ENCODE data around the gene MMP13. TPM values are rescaled to one million over a fixed set of nuclear protein-coding genes. Genes with fewer than 3 reads are reported as not detected.
A peak's percentile ranks its signal among the peaks of the same experiment; 100 is the strongest.
"Not testable (repeated sequence)": the region's sequence is repeated elsewhere in the genome, so short reads cannot be mapped to it uniquely, and the experiment has no call there.

MMP13 gene
- total RNA-seq (2014; rRNA removed) (2.4 and 2.6 TPM in 2 replicates), Bru-seq, nascent RNA (percentile 58 among the genes with signal in this experiment), BruChase-seq, experiment 1, labeled RNA remaining after a 6-hour chase (percentile 63 among the genes with signal in this experiment), BruChase-seq, experiment 2, labeled RNA remaining after a 2-hour chase (percentile 63 among the genes with signal in this experiment)
- long read RNA-seq, transcript MMP13-201 (10 exons, 2,716 nt), result major isoform, 28 of 47 reads
- long read RNA-seq, partial matches to known transcripts, result 9 of 47 reads
- long read RNA-seq, other reads (novel, unspliced or antisense), result 10 of 47 reads

DNA sequence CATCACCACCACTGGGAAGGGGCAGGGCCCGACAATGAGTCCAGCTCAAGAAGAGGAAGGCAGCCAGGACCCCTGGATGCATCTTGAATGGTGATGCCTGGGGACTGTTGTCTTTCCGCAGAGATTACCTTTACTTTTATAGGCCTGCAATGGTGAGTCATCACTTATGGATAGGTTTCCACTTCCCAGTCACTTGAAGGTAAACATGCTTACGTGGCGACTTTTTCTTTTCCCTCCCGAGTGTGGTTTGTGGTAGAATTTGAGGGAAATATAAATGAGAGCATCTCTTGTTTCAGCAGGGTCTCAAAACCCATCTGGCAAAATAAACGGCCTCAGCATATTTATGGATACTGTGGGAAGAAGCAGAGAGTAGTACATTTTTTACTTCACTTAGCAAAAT is at the start of gene MMP13:
Gene MMP13, minus strand, starts transcription at position 109 of the 400 bp plus-strand sequence. Its CDS starts 27 bp downstream, at position 82.
- ATAC-seq, result peak; percentile 80
- peak within 1 kb of the TSS; percentile 31 for H3K27ac ChIP-seq (ENCODE audit: low read length)
- no peak within 1 kb of the TSS for H2AFZ ChIP-seq (ENCODE audit: low read length)
- no peaks in the 10 kb centered on the region for H3K36me3 ChIP-seq (ENCODE audit: low read depth, low read length)
- no peaks in the 10 kb centered on the region for H3K79me2 ChIP-seq (ENCODE audit: low read length)
- POLR2A ChIA-PET (ENCODE audit: unreplicated experiment), result interaction anchor here (0.6 kb wide), 1 partner anchor 8 kb away, joined by 4 read pairs; no protein-coding TSS in a partner anchor
- TF ChIP-seq CTCF (conservative IDR thresholded peaks at IDR 0.05; ENCODE audit: low read depth, low read length) (no peak), EZH2phosphoT487 (IDR thresholded peaks at IDR 0.05; ENCODE audit: borderline replicate concordance, low read length) (no peak)
- no TSS peak for BruUV-seq (replicated peaks)
- H3K9me2 ChIP-seq (replicated peaks; ENCODE audit: low read length), result no peaks in the 10 kb centered on the region
- peak within 1 kb of the TSS; percentile 46 for H3K4me2 ChIP-seq (ENCODE audit: low read length)
- H3K27me3 ChIP-seq (ENCODE audit: low read length), result no peaks in the 10 kb centered on the region
- intact Hi-C loops (cut with micrococcal nuclease), result no loop called here
- no peak within 1 kb of the TSS for H3K4me3 ChIP-seq (ENCODE audit: low read length)
- DNase-seq, result peak; percentile 97
- H3K9me3 ChIP-seq (ENCODE audit: low read length), result no peaks in the 10 kb centered on the region
- peaks cover 39% of the 10 kb centered on the region for H3K4me1 ChIP-seq (ENCODE audit: insufficient read depth, low read length)
- no peaks in the 10 kb centered on the region for H4K20me1 ChIP-seq (ENCODE audit: low read length)
- H3K9ac ChIP-seq (ENCODE audit: low read length), result no peak within 1 kb of the TSS
- CTCF ChIA-PET, result interaction anchor here (0.7 kb wide), 1 partner anchor 15 kb away, joined by 4 read pairs; no protein-coding TSS in a partner anchor
- peaks cover under 1% of the 10 kb centered on the region for H3F3A ChIP-seq (ENCODE audit: low read length, unreplicated experiment)

GRCh38 chr11:103004234-103004633 is 48.7 kb upstream of the MMP13 start:
- H3K79me2 ChIP-seq (ENCODE audit: low read length); H3F3A ChIP-seq (ENCODE audit: low read length, unreplicated experiment); H3K27ac ChIP-seq (ENCODE audit: low read length); BruUV-seq (replicated peaks); ATAC-seq; CTCF ChIA-PET; H3K27me3 ChIP-seq (ENCODE audit: low read length); H2AFZ ChIP-seq (ENCODE audit: low read length); H3K9ac ChIP-seq (ENCODE audit: low read length); H3K4me3 ChIP-seq (ENCODE audit: low read length); intact Hi-C loops (cut with micrococcal nuclease); H3K9me3 ChIP-seq (ENCODE audit: low read length); H4K20me1 ChIP-seq (ENCODE audit: low read length); H3K4me2 ChIP-seq (ENCODE audit: low read length); H3K9me2 ChIP-seq (replicated peaks; ENCODE audit: low read length); H3K36me3 ChIP-seq (ENCODE audit: low read depth, low read length); H3K4me1 ChIP-seq (ENCODE audit: insufficient read depth, low read length); POLR2A ChIA-PET (ENCODE audit: unreplicated experiment); DNase-seq: not testable (repeated sequence)

DNA sequence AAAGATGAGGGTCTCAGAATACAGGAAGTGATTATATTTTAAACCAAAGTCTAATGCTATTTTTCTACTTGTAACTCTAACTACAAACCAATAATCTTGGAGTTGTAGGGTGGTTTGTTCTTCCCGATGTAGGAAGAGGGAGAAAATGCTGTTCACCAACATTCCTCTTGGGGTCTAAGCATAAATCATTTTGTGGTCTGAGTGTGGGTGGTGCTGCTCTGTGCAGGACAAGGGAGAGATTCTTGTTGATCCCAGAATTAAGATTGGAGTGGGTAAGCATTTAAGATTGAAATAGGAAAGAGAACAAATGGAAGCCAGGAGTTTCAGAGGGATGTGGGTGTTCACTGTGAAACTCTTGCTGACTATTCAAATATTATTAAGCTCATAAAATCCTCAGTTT is 38.6 kb upstream of the MMP13 start:
- Histone ChIP-seq H3K9me3 (ENCODE audit: low read length) (no peaks in the 10 kb centered on the region), H3K4me1 (ENCODE audit: insufficient read depth, low read length) (peaks cover 41% of the 10 kb centered on the region), H4K20me1 (ENCODE audit: low read length) (no peaks in the 10 kb centered on the region), H3F3A (ENCODE audit: low read length, unreplicated experiment) (no peaks in the 10 kb centered on the region), H3K4me2 (ENCODE audit: low read length) (no peak overlapping the region), H3K27me3 (ENCODE audit: low read length) (no peaks in the 10 kb centered on the region), H3K79me2 (ENCODE audit: low read length) (no peaks in the 10 kb centered on the region), H3K9ac (ENCODE audit: low read length) (no peak overlapping the region), H3K36me3 (ENCODE audit: low read depth, low read length) (no peaks in the 10 kb centered on the region), H3K27ac (ENCODE audit: low read length) (no peak overlapping the region), H3K9me2 (replicated peaks; ENCODE audit: low read length) (no peaks in the 10 kb centered on the region), H2AFZ (ENCODE audit: low read length) (no peak overlapping the region), H3K4me3 (ENCODE audit: low read length) (no peak overlapping the region)
- TF ChIP-seq EZH2phosphoT487 (IDR thresholded peaks at IDR 0.05; ENCODE audit: borderline replicate concordance, low read length) (no peak), EZH2 (IDR thresholded peaks at IDR 0.05; ENCODE audit: low read length, unreplicated experiment) (no peak), CTCF (conservative IDR thresholded peaks at IDR 0.05; ENCODE audit: low read depth, low read length) (no peak)
- ATAC-seq (no peak), DNase-seq (peak; percentile 48)
- intact Hi-C loops (cut with micrococcal nuclease), result no loop called here
- no TSS peak for BruUV-seq (replicated peaks)
- POLR2A ChIA-PET (ENCODE audit: unreplicated experiment), result interaction anchor here (0.6 kb wide), 1 partner anchor 115 kb away, joined by 5 read pairs; the partner anchor contains the start of gene DYNC2H1
- CTCF ChIA-PET, result no interaction called here

Data from PC-3 (cell line).